ENCODE data around the gene ST6GALNAC2. TPM values are rescaled to one million over a fixed set of nuclear protein-coding genes. Genes with fewer than 3 reads are reported as not detected.
"Not testable (repeated sequence)": the region's sequence is repeated elsewhere in the genome, so short reads cannot be mapped to it uniquely, and the experiment has no call there.

Gene ST6GALNAC2
- total RNA-seq (2014; rRNA removed; shearing (Covaris generic)) = not detected in 2 replicates
- 0.20 TPM in 1 of 2 replicates, not detected in the other for polyA plus RNA-seq (2015; cell fraction: cytosol; rRNA removed)
- polyA plus RNA-seq (2015; cell fraction: nucleus; rRNA removed) = 0.20 TPM in 1 of 2 replicates, not detected in the other

GRCh38 chr17:76585649-76586593, at the start of gene ST6GALNAC2:
TSS of gene ST6GALNAC2 (minus strand) at chr17:76585860. CDS start at chr17:76585808, 52 bp downstream.
- no peak for DNase-seq (ENCODE audit: low read depth)

- DNase-seq (ENCODE audit: low read depth) = peak; percentile 55
Observed at GRCh38 chr17:76635039-76635438, 49.4 kb upstream of the ST6GALNAC2 start.

GRCh38 chr17:76633628-76634328, 48.1 kb upstream of the ST6GALNAC2 start:
- DNase-seq (ENCODE audit: low read depth) = no peak

- no peak for DNase-seq (ENCODE audit: low read depth)
Observed at GRCh38 chr17:76631821-76632565, 46.3 kb upstream of the ST6GALNAC2 start.

GRCh38 chr17:76630151-76630550, 44.5 kb upstream of the ST6GALNAC2 start:
- no peak for DNase-seq (ENCODE audit: low read depth)

- DNase-seq (ENCODE audit: low read depth) = no peak
Observed at GRCh38 chr17:76627510-76627909, 41.9 kb upstream of the ST6GALNAC2 start.

GRCh38 chr17:76626442-76626841, 40.8 kb upstream of the ST6GALNAC2 start:
- DNase-seq (ENCODE audit: low read depth) = no peak

- DNase-seq (ENCODE audit: low read depth) = no peak
Observed at GRCh38 chr17:76625496-76625895, 39.8 kb upstream of the ST6GALNAC2 start.

- DNase-seq (ENCODE audit: low read depth) = peak; percentile 69
Observed at GRCh38 chr17:76623271-76624146, 37.8 kb upstream of the ST6GALNAC2 start.

- no peak for DNase-seq (ENCODE audit: low read depth)
Observed at GRCh38 chr17:76617838-76618237, 32.2 kb upstream of the ST6GALNAC2 start.

GRCh38 chr17:76614912-76615617, 29.4 kb upstream of the ST6GALNAC2 start:
- no peak for DNase-seq (ENCODE audit: low read depth)

- not testable (repeated sequence) for DNase-seq (ENCODE audit: low read depth)
Observed at GRCh38 chr17:76614064-76614759, 28.6 kb upstream of the ST6GALNAC2 start.

- peak; percentile 36 for DNase-seq (ENCODE audit: low read depth)
Observed at GRCh38 chr17:76612977-76613851, 27.6 kb upstream of the ST6GALNAC2 start.

GRCh38 chr17:76612465-76612864, 26.8 kb upstream of the ST6GALNAC2 start:
- DNase-seq (ENCODE audit: low read depth) = no peak

- DNase-seq (ENCODE audit: low read depth) = no peak
Observed at GRCh38 chr17:76611758-76612157, 26.1 kb upstream of the ST6GALNAC2 start.

- not testable (repeated sequence) for DNase-seq (ENCODE audit: low read depth)
Observed at GRCh38 chr17:76611080-76611749, 25.6 kb upstream of the ST6GALNAC2 start.

- not testable (repeated sequence) for DNase-seq (ENCODE audit: low read depth)
Observed at GRCh38 chr17:76606685-76607084, 21.0 kb upstream of the ST6GALNAC2 start.

Data from HT1080 (cell line).